ENCODE measurements around the gene GPR32. TPM values are rescaled to one million over a fixed set of nuclear protein-coding genes. Genes with fewer than 3 reads are reported as not detected.
A peak's percentile ranks its signal among the peaks of the same experiment; 100 is the strongest.

GPR32 gene
- total RNA-seq, 4 donors from 2014 or later, result not detected

DNA sequence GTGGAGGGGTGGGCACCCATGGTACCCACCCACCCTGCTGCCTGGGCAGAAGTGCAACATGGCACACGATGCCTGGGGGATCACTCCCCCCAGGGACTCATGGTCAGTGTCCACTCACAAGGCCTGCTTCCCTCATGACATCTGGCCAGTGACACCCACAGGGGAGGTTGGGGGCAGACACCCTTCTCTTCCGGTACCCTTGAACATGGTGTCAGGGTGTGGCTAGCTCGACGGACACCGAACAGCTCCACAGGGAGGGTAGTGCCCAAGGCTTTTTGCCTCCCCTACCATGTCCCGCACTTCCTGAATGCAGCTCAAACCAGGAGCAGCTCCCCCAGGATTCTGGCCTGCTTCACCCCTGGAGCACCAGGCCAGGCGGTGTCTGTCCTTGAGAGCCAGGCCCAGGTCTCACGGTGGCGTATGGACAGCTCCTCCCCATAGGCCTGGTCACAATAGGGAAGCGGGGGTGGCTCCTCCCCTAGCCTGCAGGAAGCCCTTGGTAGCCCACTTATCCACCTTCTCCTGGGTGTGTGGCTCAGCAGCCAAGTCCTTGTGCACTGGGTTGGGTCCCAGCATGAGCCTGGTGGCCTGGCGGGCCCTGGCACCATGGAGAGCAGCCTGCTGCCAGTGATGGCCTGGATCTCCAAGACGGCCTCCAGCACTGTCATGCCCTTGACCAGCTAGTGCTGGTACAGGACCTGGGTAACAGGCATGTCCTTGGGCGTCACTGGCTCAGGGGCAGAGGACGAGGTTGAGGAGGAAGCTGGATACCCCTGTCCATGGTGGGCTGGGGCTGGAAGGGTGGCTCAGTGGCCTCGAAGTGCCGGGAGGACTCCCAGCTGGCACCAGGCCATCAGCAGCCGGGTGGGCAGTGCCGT, 27.8 kb downstream of the GPR32 start:
- Histone ChIP-seq H3K9me3 (no peaks in the 10 kb centered on the region), H3K36me3 (peaks cover 0 to 67% of the 10 kb centered on the region in 2 donors), H3K27me3 (peaks cover 7% of the 10 kb centered on the region), H3K27ac (no peak overlapping the region), H3K4me3 (no peak overlapping the region), H3K4me1 (peaks cover 0 to 13% (median 1%) of the 10 kb centered on the region in 3 donors)
- ATAC-seq, result no peak
- no CpG with 5 or more reads among the region's 18 CpGs for WGBS, 2 donors (ENCODE audit: low coverage in 1 of 2)
- TF ChIP-seq POLR2AphosphoS5 (IDR thresholded peaks at IDR 0.05), result no peak

DNA sequence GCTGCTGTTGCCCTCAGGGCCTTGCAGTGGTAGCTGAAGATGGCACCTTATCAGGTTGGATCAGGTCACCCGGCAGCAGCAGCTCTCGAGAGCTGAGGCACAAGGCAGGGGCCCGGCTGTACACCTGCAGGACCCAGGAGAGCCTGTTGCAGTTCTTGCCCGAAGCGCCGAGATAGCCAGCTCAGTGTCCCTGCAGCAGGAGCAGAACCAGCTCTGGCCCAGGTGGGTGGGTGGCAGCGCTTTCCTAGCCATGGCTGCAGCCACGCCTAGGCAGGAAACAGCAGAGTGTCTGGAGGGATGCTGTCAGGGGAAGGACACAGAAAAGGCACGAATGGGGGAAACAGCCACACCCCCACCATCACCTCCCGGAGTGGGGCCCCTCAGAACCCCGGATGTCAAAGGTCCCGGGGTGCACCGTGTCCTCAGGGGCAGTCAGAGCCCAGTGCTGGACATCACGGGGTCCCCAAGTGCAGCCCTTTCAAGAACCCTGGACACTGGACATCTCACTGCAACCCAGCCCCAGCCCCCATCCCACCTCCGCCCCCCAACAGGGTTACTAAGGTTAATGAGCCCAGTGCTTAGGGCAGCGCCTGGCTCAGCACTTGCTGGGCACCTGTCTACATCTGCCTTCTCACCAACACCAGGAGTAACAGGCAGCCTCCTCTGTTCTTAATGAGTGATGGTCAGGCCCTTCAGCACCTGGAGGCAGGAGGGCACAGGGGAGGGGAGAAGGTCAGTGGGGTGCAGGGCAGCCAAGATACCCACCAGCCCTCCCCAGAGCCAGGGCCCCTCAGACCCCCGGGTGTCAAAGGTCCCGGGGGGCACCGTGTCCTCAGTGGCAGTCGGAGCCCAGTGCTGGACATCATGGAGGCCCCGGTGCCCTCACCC, 28.6 kb downstream of the GPR32 start:
- H3K4me3 ChIP-seq, result no peak overlapping the region
- no peaks in the 10 kb centered on the region for H3K9me3 ChIP-seq
- no peak overlapping the region for H3K27ac ChIP-seq
- ATAC-seq, result no peak
- WGBS, 2 donors (ENCODE audit: low coverage in 1 of 2), result 74 to 81% methylated on average over 3 to 5 of the region's 21 CpGs
- no peaks in the 10 kb centered on the region for H3K27me3 ChIP-seq
- H3K36me3 ChIP-seq, result peaks cover 0 to 67% of the 10 kb centered on the region in 2 donors
- H3K4me1 ChIP-seq, result peaks cover 0 to 21% (median 10%) of the 10 kb centered on the region in 3 donors
- no peak for TF ChIP-seq EP300 (IDR thresholded peaks at IDR 0.05)
- no peak for TF ChIP-seq POLR2A (IDR thresholded peaks at IDR 0.05)
- no peak for TF ChIP-seq POLR2AphosphoS5 (IDR thresholded peaks at IDR 0.05)
- TF ChIP-seq, protein P1, sequence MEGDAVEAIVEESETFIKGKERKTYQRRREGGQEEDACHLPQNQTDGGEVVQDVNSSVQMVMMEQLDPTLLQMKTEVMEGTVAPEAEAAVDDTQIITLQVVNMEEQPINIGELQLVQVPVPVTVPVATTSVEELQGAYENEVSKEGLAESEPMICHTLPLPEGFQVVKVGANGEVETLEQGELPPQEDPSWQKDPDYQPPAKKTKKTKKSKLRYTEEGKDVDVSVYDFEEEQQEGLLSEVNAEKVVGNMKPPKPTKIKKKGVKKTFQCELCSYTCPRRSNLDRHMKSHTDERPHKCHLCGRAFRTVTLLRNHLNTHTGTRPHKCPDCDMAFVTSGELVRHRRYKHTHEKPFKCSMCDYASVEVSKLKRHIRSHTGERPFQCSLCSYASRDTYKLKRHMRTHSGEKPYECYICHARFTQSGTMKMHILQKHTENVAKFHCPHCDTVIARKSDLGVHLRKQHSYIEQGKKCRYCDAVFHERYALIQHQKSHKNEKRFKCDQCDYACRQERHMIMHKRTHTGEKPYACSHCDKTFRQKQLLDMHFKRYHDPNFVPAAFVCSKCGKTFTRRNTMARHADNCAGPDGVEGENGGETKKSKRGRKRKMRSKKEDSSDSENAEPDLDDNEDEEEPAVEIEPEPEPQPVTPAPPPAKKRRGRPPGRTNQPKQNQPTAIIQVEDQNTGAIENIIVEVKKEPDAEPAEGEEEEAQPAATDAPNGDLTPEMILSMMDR (IDR thresholded peaks at IDR 0.05), result no peak

DNA sequence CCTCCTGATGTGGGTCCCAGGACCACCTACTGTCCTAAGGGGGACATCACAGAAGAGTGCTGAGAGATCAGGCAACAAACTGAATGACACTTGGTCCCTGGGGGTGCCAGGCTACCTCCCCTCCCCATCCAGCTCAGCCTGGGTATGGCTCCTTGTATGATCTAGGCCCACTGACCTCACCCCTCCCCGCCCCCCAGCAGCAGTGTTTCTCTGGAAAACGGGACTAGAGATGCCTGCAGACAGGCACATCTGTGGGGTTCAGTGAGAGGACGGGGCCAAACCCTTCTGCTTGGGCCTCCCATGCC, 29.2 kb downstream of the GPR32 start:
- ATAC-seq, result no peak
- no peaks in the 10 kb centered on the region for H3K27me3 ChIP-seq
- TF ChIP-seq POLR2AphosphoS5 (IDR thresholded peaks at IDR 0.05) (no peak), POLR2A (IDR thresholded peaks at IDR 0.05) (no peak), EP300 (IDR thresholded peaks at IDR 0.05) (no peak)
- TF ChIP-seq, protein P1 (IDR thresholded peaks at IDR 0.05), result no peak
- H3K36me3 ChIP-seq, result peaks cover 0 to 67% of the 10 kb centered on the region in 2 donors
- no CpG with 5 or more reads among the region's 3 CpGs for WGBS, 2 donors (ENCODE audit: low coverage in 1 of 2)
- H3K27ac ChIP-seq, result no peak overlapping the region
- H3K4me3 ChIP-seq, result no peak overlapping the region
- no peaks in the 10 kb centered on the region for H3K9me3 ChIP-seq
- H3K4me1 ChIP-seq, result peaks cover 0 to 24% (median 13%) of the 10 kb centered on the region in 3 donors

DNA sequence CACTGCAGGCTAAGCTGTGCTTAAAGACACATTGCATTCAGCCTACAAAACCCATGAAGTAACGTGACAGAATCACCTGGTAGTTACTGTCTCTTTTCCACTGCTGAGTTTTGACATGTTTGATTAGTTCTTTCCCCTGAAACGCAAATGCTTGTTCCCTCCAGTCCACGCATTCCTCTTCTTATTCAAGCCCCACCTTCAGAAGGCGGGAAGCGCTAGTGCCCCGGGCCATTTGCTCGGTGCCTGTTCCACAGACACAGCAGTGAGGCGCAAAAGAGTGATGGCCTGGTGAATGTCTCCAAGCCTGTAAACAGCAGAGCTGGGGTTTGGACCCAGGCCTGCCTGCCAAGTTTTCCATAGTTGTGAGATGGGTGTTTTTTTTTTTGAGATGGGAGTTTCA, 30.8 kb downstream of the GPR32 start:
- no peak overlapping the region for H3K4me3 ChIP-seq
- ATAC-seq, result no peak
- H3K27ac ChIP-seq, result no peak overlapping the region
- peaks cover 0 to 60% of the 10 kb centered on the region in 2 donors for H3K36me3 ChIP-seq
- no peaks in the 10 kb centered on the region for H3K9me3 ChIP-seq
- TF ChIP-seq, protein P1 (IDR thresholded peaks at IDR 0.05), result no peak
- TF ChIP-seq POLR2A (IDR thresholded peaks at IDR 0.05), result no peak
- no peak for TF ChIP-seq POLR2AphosphoS5 (IDR thresholded peaks at IDR 0.05)
- TF ChIP-seq EP300 (IDR thresholded peaks at IDR 0.05), result no peak
- no peaks in the 10 kb centered on the region for H3K27me3 ChIP-seq
- 78 to 83% methylated on average over 6 to 8 of the region's 8 CpGs for WGBS, 2 donors (ENCODE audit: low coverage in 1 of 2)
- H3K4me1 ChIP-seq, result peaks cover 0 to 34% (median 13%) of the 10 kb centered on the region in 3 donors

DNA sequence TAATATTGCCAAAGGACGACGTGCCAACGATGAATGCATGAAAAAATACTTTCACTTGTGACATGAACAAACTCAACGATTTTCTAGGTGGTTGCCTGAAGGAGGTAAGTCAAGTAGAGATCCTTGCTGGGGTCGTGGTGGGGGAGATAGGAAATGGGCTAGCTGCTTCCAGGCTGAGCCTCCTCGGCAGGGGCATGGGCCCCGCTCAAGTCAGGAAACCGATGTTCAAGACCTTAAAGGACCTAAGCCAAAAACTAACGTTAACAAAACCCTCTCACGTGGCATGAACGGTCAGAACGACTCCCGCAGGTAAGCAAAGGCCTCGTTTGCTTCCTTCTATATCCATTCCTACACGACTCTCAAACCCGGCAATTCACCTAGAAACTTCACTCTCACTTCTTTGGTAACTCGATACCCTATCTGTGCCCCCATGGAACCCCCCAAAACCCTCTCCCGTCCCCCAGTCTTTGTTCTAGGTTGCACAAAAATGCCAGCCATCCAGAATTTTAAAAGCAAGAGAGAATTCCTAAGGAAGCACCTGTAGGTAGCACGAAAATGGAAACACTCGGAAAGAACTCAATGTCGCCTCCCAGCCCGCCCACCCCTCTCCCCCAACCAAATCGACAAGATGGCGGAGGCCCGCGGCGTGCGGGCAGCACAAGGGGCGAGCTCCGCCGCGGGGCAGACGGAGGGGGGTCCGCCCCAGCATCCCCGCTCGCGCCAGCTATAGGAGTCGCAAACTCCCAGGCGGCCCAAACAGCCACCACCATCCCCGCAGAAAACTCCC, 33.6 kb downstream of the GPR32 start:
- Histone ChIP-seq H3K27me3 (no peaks in the 10 kb centered on the region), H3K4me1 (peaks cover 0 to 34% (median 13%) of the 10 kb centered on the region in 3 donors), H3K36me3 (peaks cover 0 to 32% of the 10 kb centered on the region in 2 donors), H3K4me3 (peak overlapping the region; percentile 83 to 91), H3K27ac (peak overlapping the region; percentile 69 to 95 (median 89)), H3K9me3 (no peaks in the 10 kb centered on the region)
- ATAC-seq, result no peak
- TF ChIP-seq POLR2AphosphoS5 (IDR thresholded peaks at IDR 0.05) (no peak), EP300 (IDR thresholded peaks at IDR 0.05) (no peak), POLR2A (IDR thresholded peaks at IDR 0.05) (no peak)
- TF ChIP-seq, protein P1 (IDR thresholded peaks at IDR 0.05), result no peak
- WGBS, 2 donors (ENCODE audit: low coverage in 1 of 2), result 0 to 2% methylated on average over 6 to 12 of the region's 40 CpGs

Data from gastroesophageal sphincter (tissue), 4 donors.